Liver (tissue), 9 donors: ENCODE results near the gene HRC. TPM values are rescaled to one million over a fixed set of nuclear protein-coding genes. Genes with fewer than 3 reads are reported as not detected.

ENCODE experiments used
- DNase-seq: peaks from one replicate; pipeline ENCODE4 v3.0.0-alpha.2; 2017; ENCODE audit warnings: low spot score
- H3K27ac ChIP-seq, 2 donors: one replicate each; pipeline ENCODE4 v1.7.0; 2013; ENCODE audit warnings: inconsistent platforms in 2 of 2, low read length in 2 of 2, control low read depth in 1 of 2, low read depth in 1 of 2, mild to moderate bottlenecking in 1 of 2
- H3K27me3 ChIP-seq, 4 donors: one replicate each; pipeline versions ENCODE4 v1.6.1 to v1.7.0; 2013; ENCODE audit warnings: low read length in 3 of 4, inconsistent platforms in 1 of 4, mild to moderate bottlenecking in 1 of 4, moderate library complexity in 1 of 4; ENCODE audit not compliant: control insufficient read depth in 4 of 4, insufficient read depth in 4 of 4
- H3K36me3 ChIP-seq, 4 donors: one replicate each; pipeline versions ENCODE4 v1.6.1 to v1.7.0; 2013; ENCODE audit warnings: low read length in 3 of 4, mild to moderate bottlenecking in 3 of 4, low read depth in 1 of 4, moderate library complexity in 1 of 4; ENCODE audit not compliant: control insufficient read depth in 4 of 4, insufficient read depth in 3 of 4
- H3K4me1 ChIP-seq, 4 donors: one replicate each; pipeline versions ENCODE4 v1.6.1 to v1.7.0; 2013; ENCODE audit warnings: low read length in 3 of 4, mild to moderate bottlenecking in 3 of 4, moderate library complexity in 1 of 4; ENCODE audit not compliant: control insufficient read depth in 4 of 4, insufficient read depth in 4 of 4
- H3K4me3 ChIP-seq, 3 donors: one replicate each; pipeline versions ENCODE4 v1.6.1 to v1.7.0; 2013; ENCODE audit warnings: low read length in 3 of 3, control low read depth in 1 of 3, low read depth in 1 of 3, mild to moderate bottlenecking in 1 of 3
- H3K9ac ChIP-seq, 2 donors: one replicate each; pipeline ENCODE4 v1.7.0; 2013; ENCODE audit warnings: low read length in 2 of 2, mild to moderate bottlenecking in 2 of 2, moderate library complexity in 2 of 2, control low read depth in 1 of 2, low read depth in 1 of 2
- H3K9me3 ChIP-seq, 4 donors: one replicate each; pipeline versions ENCODE4 v1.6.1 to v1.7.0; 2013; ENCODE audit warnings: low read length in 3 of 4; ENCODE audit not compliant: control insufficient read depth in 4 of 4
- FOXA1 ChIP-seq: IDR thresholded peaks from 2 replicates; pipeline ENCODE4 v1.6.1; 2016; ENCODE audit warnings: antibody characterized with exemption
- FOXA2 ChIP-seq: IDR thresholded peaks from 2 replicates; pipeline ENCODE4 v1.6.1; 2016; ENCODE audit warnings: antibody characterized with exemption
- HNF4G ChIP-seq: IDR thresholded peaks from 2 replicates; pipeline ENCODE4 v1.6.1; 2016; ENCODE audit warnings: antibody characterized with exemption
- JUND ChIP-seq, 2 donors: IDR thresholded peaks; 2 replicates each; pipeline ENCODE4 v1.6.1; 2016; ENCODE audit warnings: antibody characterized with exemption in 2 of 2
- RAD21 ChIP-seq, 2 donors: IDR thresholded peaks; 2 replicates each; pipeline ENCODE4 v1.6.1; 2016; ENCODE audit warnings: antibody characterized with exemption in 2 of 2, mild to moderate bottlenecking in 2 of 2
- RXRA ChIP-seq, 2 donors: IDR thresholded peaks; 2 replicates each; pipeline ENCODE4 v1.6.1; 2017 to 2018; ENCODE audit warnings: antibody characterized with exemption in 2 of 2, mild to moderate bottlenecking in 1 of 2
- TAF1 ChIP-seq: conservative IDR thresholded peaks from 2 replicates; pipeline ENCODE4 v1.6.1; 2016; ENCODE audit warnings: antibody characterized with exemption, mild to moderate bottlenecking
- YY1 ChIP-seq: IDR thresholded peaks from 2 replicates; pipeline ENCODE4 v1.6.1; 2016; ENCODE audit warnings: antibody characterized with exemption, mild to moderate bottlenecking
- WGBS: extraction: QIAGEN DNeasy Blood & Tissue Kit; methylation state at CpG from one replicate; pipeline ENCODE4 v1.1.7; 2013; 5-methylcytosine and 5-hydroxymethylcytosine counted together
- polyA plus RNA-seq, 2 donors: library from polyadenylated mRNA; stranded (reverse) in 1 of 2; unstranded in 1 of 2; fragments of 200-250 nt in 1 of 2; fragments of >200 nt in 1 of 2; fragmentation: Nextera tagmentation in 1 of 2; extraction: Ambion mirVana in 1 of 2; gene quantifications; one replicate each; pipeline versions ENCODE4 v1.2.1 to v1.2.3, GENCODE V29; 2013 to 2015
- total RNA-seq, 2 donors: library from RNA; depleted of rRNA; stranded (reverse); fragments of >200 nt; gene quantifications; one replicate each; pipeline ENCODE4 v1.2.3, GENCODE V29; 2014
- TF ChIP-seq, protein P1 (sequence below): IDR thresholded peaks from 2 replicates; pipeline ENCODE4 v1.6.1; 2016; ENCODE audit warnings: antibody characterized with exemption
- TF ChIP-seq, protein P2 (sequence below): IDR thresholded peaks from 2 replicates; pipeline ENCODE4 v1.6.1; 2016; ENCODE audit warnings: antibody characterized with exemption
- TF ChIP-seq, protein P3 (sequence below): IDR thresholded peaks from 2 replicates; pipeline ENCODE4 v1.6.1; 2016; ENCODE audit warnings: antibody characterized with exemption
- TF ChIP-seq, protein P4 (sequence below): fragments of 150-350 bp; IDR thresholded peaks from 2 replicates; pipeline ENCODE4 v1.5.1; 2017; ENCODE audit warnings: improper control_type of control experiment, low read depth, low read length; ENCODE audit not compliant: missing input control
- donor health status: healthy.
- donor health status: healthy.
- donor health status: healthy.
- donor health status: healthy.
- donor health status: healthy.

HRC gene
- total and polyA plus RNA-seq, 4 donors, result 0.25 to 1.2 (median 0.84) TPM

DNA sequence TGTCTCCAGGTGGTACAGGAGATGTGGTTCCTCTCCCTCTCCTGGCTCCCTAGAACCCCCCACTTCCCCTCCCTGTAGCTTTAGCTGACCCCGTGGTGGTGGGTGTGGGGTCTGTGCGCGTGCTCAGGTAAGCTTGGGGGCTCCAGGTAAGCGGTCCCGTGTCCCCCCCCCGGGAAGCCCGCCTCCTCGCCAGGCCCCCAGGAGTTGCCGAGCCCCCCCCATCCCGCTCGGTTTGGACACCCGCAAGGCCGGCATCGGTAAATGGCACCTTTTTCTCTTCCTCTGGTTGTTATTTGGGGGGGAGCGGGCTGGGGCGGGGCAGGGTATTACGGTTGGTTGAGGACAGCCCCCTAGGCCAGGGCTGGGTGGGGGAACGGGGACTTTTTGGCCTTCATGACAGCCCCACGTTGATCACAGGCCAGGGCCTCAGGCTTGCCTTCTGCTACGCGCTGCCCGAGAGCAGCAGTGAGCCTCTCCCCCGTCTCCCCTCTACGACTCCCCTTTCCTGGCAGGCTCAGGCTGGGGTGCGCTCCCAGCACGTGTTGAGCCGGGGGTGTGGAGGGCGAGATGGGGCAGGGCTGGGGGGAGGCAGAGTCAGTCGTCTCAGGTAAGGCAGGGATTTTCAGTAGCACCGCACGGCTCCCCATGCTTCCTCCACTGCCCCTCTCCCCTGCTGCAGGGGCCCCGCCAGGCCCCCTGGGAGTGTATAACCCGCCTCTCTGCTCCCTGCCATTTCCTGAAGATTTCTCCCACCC lies 51.7 kb downstream of the HRC start:
- Histone ChIP-seq H3K9ac (no peak overlapping the region), H3K27ac (no peak overlapping the region), H3K36me3 (peaks cover 15 to 76% (median 37%) of the 10 kb centered on the region in 4 donors), H3K9me3 (no peaks in the 10 kb centered on the region), H3K4me3 (no peak overlapping the region), H3K4me1 (peaks cover 0 to 11% (median 7%) of the 10 kb centered on the region in 4 donors), H3K27me3 (no peaks in the 10 kb centered on the region)
- no peak for DNase-seq
- WGBS, result 93% methylated on average over 33 of the region's 33 CpGs
- TF ChIP-seq, protein P1, sequence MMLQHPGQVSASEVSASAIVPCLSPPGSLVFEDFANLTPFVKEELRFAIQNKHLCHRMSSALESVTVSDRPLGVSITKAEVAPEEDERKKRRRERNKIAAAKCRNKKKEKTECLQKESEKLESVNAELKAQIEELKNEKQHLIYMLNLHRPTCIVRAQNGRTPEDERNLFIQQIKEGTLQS, result no peak
- TF ChIP-seq YY1 (no peak), FOXA2 (no peak), RAD21 (IDR thresholded peaks at IDR 0.05) (no peak)
- TF ChIP-seq, protein P2, sequence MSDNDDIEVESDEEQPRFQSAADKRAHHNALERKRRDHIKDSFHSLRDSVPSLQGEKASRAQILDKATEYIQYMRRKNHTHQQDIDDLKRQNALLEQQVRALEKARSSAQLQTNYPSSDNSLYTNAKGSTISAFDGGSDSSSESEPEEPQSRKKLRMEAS, result no peak
- TF ChIP-seq, protein P3, sequence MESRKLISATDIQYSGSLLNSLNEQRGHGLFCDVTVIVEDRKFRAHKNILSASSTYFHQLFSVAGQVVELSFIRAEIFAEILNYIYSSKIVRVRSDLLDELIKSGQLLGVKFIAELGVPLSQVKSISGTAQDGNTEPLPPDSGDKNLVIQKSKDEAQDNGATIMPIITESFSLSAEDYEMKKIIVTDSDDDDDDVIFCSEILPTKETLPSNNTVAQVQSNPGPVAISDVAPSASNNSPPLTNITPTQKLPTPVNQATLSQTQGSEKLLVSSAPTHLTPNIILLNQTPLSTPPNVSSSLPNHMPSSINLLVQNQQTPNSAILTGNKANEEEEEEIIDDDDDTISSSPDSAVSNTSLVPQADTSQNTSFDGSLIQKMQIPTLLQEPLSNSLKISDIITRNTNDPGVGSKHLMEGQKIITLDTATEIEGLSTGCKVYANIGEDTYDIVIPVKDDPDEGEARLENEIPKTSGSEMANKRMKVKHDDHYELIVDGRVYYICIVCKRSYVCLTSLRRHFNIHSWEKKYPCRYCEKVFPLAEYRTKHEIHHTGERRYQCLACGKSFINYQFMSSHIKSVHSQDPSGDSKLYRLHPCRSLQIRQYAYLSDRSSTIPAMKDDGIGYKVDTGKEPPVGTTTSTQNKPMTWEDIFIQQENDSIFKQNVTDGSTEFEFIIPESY, result no peak

DNA sequence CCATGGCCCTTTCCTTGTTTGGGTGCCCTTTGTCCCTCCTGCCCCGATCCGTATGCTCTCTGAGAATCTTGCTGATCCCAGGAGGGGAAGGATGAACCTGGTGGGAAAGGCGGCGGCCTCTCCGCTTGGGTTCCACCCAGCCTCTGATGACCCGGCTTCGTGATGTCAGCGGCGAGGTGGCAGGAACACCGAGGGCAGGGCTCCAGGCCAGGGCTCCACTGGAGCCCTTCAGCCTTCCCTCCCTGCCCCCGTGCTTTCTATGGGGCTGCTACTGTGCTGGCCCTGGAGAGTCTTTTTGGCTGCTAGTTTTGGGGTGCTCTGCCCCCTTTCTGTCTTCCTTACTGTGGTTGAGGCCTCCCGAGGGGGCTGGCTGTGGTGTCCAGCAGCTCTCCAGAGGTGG lies 52.9 kb downstream of the HRC start:
- Histone ChIP-seq H3K27ac (no peak overlapping the region), H3K27me3 (no peaks in the 10 kb centered on the region), H3K9me3 (no peaks in the 10 kb centered on the region), H3K36me3 (peaks cover 17 to 67% (median 38%) of the 10 kb centered on the region in 4 donors), H3K4me3 (no peak overlapping the region), H3K4me1 (peaks cover 2 to 23% (median 18%) of the 10 kb centered on the region in 4 donors), H3K9ac (no peak overlapping the region)
- TF ChIP-seq TAF1 (no peak), FOXA1 (no peak), RAD21 (IDR thresholded peaks at IDR 0.05) (no peak), FOXA2 (no peak), JUND (IDR thresholded peaks at IDR 0.05) (no peak), YY1 (no peak), RXRA (IDR thresholded peaks at IDR 0.05) (no peak), HNF4G (no peak)
- TF ChIP-seq, protein P4, sequence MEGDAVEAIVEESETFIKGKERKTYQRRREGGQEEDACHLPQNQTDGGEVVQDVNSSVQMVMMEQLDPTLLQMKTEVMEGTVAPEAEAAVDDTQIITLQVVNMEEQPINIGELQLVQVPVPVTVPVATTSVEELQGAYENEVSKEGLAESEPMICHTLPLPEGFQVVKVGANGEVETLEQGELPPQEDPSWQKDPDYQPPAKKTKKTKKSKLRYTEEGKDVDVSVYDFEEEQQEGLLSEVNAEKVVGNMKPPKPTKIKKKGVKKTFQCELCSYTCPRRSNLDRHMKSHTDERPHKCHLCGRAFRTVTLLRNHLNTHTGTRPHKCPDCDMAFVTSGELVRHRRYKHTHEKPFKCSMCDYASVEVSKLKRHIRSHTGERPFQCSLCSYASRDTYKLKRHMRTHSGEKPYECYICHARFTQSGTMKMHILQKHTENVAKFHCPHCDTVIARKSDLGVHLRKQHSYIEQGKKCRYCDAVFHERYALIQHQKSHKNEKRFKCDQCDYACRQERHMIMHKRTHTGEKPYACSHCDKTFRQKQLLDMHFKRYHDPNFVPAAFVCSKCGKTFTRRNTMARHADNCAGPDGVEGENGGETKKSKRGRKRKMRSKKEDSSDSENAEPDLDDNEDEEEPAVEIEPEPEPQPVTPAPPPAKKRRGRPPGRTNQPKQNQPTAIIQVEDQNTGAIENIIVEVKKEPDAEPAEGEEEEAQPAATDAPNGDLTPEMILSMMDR, result no peak
- 84% methylated on average over 12 of the region's 12 CpGs for WGBS
- DNase-seq, result no peak

Other genes with a start within 250 kb of the HRC start
- 1 to 10 TPM in 1 of 2 donors, not detected in 1; 1.3 TPM for gene DHDH, start 221.7 kb downstream of the HRC start, total RNA-seq
- under 1 TPM in 1 of 2 donors, not detected in 1; 0.16 TPM for gene DHDH, start 221.7 kb downstream of the HRC start, polyA plus RNA-seq
- 10 to 100 TPM; 10.8 to 18.7 TPM for gene BAX, start 200.5 kb downstream of the HRC start, total RNA-seq
- gene BAX, start 200.5 kb downstream of the HRC start, polyA plus RNA-seq, result 10 to 100 TPM; 10.5 to 27.0 TPM
- 1,000 to 10,000 TPM; 2,528 to 9,360 TPM for gene FTL, start 190.1 kb downstream of the HRC start, total RNA-seq
- gene FTL, start 190.1 kb downstream of the HRC start, polyA plus RNA-seq, result over 10,000 TPM; 15,042 to 16,395 TPM
- gene GYS1, start 162.1 kb downstream of the HRC start, total RNA-seq, result 1 to 10 TPM; 8.4 to 8.7 TPM
- gene GYS1, start 162.1 kb downstream of the HRC start, polyA plus RNA-seq, result 1 to 10 TPM; 2.6 to 4.2 TPM
- gene RUVBL2, start 161.5 kb downstream of the HRC start, total RNA-seq, result 10 to 100 TPM; 52.5 to 80.1 TPM
- gene RUVBL2, start 161.5 kb downstream of the HRC start, polyA plus RNA-seq, result 10 to 100 TPM; 29.6 to 46.7 TPM
- gene LHB, start 138.3 kb downstream of the HRC start, total RNA-seq, result not detected
- gene LHB, start 138.3 kb downstream of the HRC start, polyA plus RNA-seq, result not detected
- not detected for gene CGB3, start 131.1 kb downstream of the HRC start, total RNA-seq
- not detected for gene CGB3, start 131.1 kb downstream of the HRC start, polyA plus RNA-seq
- gene CGB2, start 123.5 kb downstream of the HRC start, total RNA-seq, result not detected
- not detected for gene CGB2, start 123.5 kb downstream of the HRC start, polyA plus RNA-seq
- not detected for gene CGB1, start 118.5 kb downstream of the HRC start, total RNA-seq
- gene CGB1, start 118.5 kb downstream of the HRC start, polyA plus RNA-seq, result not detected
- gene CGB5, start 111.5 kb downstream of the HRC start, total RNA-seq, result not detected
- not detected for gene CGB5, start 111.5 kb downstream of the HRC start, polyA plus RNA-seq
- gene CGB8, start 106.3 kb downstream of the HRC start, total RNA-seq, result not detected
- not detected for gene CGB8, start 106.3 kb downstream of the HRC start, polyA plus RNA-seq
- not detected for gene CGB7, start 97.6 kb downstream of the HRC start, total RNA-seq
- not detected for gene CGB7, start 97.6 kb downstream of the HRC start, polyA plus RNA-seq
- not detected for gene NTF4, start 90.6 kb downstream of the HRC start, total RNA-seq
- gene NTF4, start 90.6 kb downstream of the HRC start, polyA plus RNA-seq, result not detected
- not detected for gene KCNA7, start 82.7 kb downstream of the HRC start, total RNA-seq
- not detected for gene KCNA7, start 82.7 kb downstream of the HRC start, polyA plus RNA-seq
- 100 to 1,000 TPM; 118 to 166 TPM for gene SNRNP70, start 69.9 kb downstream of the HRC start, total RNA-seq
- 10 to 100 TPM; 34.2 to 71.6 TPM for gene SNRNP70, start 69.9 kb downstream of the HRC start, polyA plus RNA-seq
- 1 to 10 TPM; 2.2 to 3.8 TPM for gene LIN7B, start 41.0 kb downstream of the HRC start, total RNA-seq
- 1 to 10 TPM; 2.7 to 3.0 TPM for gene LIN7B, start 41.0 kb downstream of the HRC start, polyA plus RNA-seq
- 1 to 10 TPM in 1 of 2 donors, under 1 TPM in 1; 0.56 to 1.4 TPM for gene C19orf73, start 36.3 kb downstream of the HRC start, total RNA-seq
- 1 to 10 TPM; 1.9 to 2.1 TPM for gene C19orf73, start 36.3 kb downstream of the HRC start, polyA plus RNA-seq
- 1 to 10 TPM; 1.5 to 2.1 TPM for gene PPFIA3, start 35.9 kb downstream of the HRC start, total RNA-seq
- gene PPFIA3, start 35.9 kb downstream of the HRC start, polyA plus RNA-seq, result 1 to 10 TPM; 2.6 to 4.6 TPM
- gene TRPM4, start 2.4 kb upstream of the HRC start, total RNA-seq, result 10 to 100 TPM in 1 of 2 donors, 1 to 10 TPM in 1; 8.1 to 11.0 TPM
- 10 to 100 TPM; 15.4 to 31.2 TPM for gene TRPM4, start 2.4 kb upstream of the HRC start, polyA plus RNA-seq
- 1 to 10 TPM in 1 of 2 donors, under 1 TPM in 1; 0.19 to 1.2 TPM for gene SLC6A16, start 169.8 kb upstream of the HRC start, total RNA-seq
- 1 to 10 TPM; 1.8 to 2.7 TPM for gene SLC6A16, start 169.8 kb upstream of the HRC start, polyA plus RNA-seq
- 1 to 10 TPM; 2.9 to 9.6 TPM for gene CD37, start 180.0 kb upstream of the HRC start, total RNA-seq
- gene CD37, start 180.0 kb upstream of the HRC start, polyA plus RNA-seq, result 1 to 10 TPM; 3.7 to 4.1 TPM
- gene TEAD2, start 207.0 kb upstream of the HRC start, total RNA-seq, result 1 to 10 TPM; 3.3 to 8.1 TPM
- gene TEAD2, start 207.0 kb upstream of the HRC start, polyA plus RNA-seq, result 1 to 10 TPM; 3.6 to 5.2 TPM
- gene DKKL1, start 208.5 kb upstream of the HRC start, total RNA-seq, result under 1 TPM in 1 of 2 donors, not detected in 1; 0.14 TPM
- gene DKKL1, start 208.5 kb upstream of the HRC start, polyA plus RNA-seq, result under 1 TPM in 1 of 2 donors, not detected in 1; 0.16 TPM
- not detected for gene KASH5, start 232.9 kb upstream of the HRC start, total RNA-seq
- not detected for gene KASH5, start 232.9 kb upstream of the HRC start, polyA plus RNA-seq